Measurements from ENCODE around the gene GABBR2. TPM values are rescaled to one million over a fixed set of nuclear protein-coding genes. Genes with fewer than 3 reads are reported as not detected.
"Not testable (repeated sequence)": the region's sequence is repeated elsewhere in the genome, so short reads cannot be mapped to it uniquely, and the experiment has no call there.

Gene GABBR2
- total RNA-seq, 2 experiments from 2014 or later, result not detected

DNA sequence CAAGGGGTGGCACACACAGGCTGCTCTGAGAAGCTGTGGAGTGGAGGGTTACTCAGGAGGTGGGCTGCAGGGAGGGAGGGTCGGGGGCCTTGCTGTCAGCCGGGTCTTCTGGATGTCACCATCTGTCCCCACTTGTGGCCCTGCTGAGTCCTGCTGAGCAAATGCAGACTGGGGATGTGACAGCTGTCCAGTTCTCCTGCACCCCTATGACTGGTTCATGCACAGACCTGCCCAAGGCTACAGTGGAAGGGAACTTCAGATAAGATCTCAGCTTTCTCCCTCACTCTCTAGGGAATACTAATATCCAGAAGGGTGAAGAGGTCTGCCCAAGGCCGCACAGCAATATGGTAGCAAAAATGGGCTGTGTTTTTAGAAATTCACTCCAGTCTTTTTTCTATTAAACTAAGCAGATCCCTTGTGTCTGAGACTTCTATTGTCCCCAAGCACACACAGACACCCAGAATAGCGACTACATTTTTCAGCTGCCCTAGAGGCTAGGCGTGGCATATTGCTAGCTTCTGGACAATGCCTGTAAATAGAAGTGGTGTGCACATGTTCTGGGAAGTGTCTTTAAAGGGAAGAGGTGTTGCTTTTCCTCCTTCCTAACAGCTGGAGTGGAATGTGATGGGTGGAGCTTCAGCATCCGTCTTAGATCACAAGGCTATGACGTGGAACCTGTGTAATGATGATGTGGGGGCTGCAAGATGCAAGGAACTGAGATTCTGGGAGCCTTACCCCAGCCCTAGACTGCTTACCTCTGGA lies 402.2 kb downstream of the GABBR2 start:
- Mint-ChIP-seq H3K27me3 (no peaks in the 10 kb centered on the region), H3K36me3 (no peaks in the 10 kb centered on the region), H3K9me3 (no peaks in the 10 kb centered on the region), H3K4me1 (no peaks in the 10 kb centered on the region), H3K27ac (no peak overlapping the region), H3K4me3 (no peak overlapping the region)
- no peak for DNase-seq

DNA sequence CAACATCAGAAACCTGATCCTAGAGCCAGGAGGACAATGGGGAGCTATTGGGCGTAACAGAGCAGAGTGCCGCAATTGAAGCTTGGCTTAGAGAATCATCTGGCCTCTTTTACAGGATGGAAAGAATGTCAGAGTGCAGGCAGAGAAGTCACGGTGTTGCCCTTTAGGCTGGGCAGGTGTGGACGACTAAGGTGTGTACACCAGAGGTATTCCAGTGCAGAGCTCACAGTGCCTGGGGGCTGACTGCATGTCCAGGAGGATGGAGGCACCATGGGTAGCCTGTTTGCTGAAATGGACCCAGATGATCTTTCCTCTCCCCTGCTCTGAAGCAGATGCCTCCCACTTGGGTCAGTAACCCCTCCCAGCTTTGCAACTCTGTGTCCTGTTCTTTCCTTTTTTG lies 404.4 kb downstream of the GABBR2 start:
- Mint-ChIP-seq H3K4me3 (no peak overlapping the region), H3K4me1 (no peaks in the 10 kb centered on the region), H3K36me3 (no peaks in the 10 kb centered on the region)

DNA sequence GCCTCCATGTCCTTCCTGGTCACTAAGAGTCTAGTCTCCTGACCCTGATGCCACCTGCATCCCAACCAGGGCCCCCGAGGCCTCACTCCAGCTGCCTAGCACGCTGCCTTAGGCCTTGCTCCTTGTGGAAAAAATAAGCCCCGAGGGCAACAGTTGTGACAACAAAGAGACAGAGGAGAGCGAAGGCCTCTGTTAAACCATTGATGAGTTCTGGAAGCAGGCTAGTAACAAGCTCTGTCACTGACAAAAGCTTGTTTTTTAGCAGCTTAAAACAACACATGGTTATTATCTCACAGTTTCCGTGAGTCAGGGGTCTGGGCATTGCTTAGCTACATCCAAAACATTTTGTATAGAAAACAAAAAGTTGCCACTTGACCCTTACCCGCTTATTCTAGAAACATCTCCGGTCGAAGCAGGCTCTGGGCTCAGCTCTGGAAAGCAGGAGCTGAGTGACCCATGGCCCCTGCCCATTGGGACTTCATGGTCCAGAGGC lies 405.1 kb downstream of the GABBR2 start:
- H3K9me3 Mint-ChIP-seq, result no peaks in the 10 kb centered on the region
- no peak overlapping the region for H3K4me3 Mint-ChIP-seq
- H3K27ac Mint-ChIP-seq, result no peak overlapping the region
- no peaks in the 10 kb centered on the region for H3K27me3 Mint-ChIP-seq
- no peaks in the 10 kb centered on the region for H3K4me1 Mint-ChIP-seq
- no peak for DNase-seq
- no peaks in the 10 kb centered on the region for H3K36me3 Mint-ChIP-seq

More for the DNA sequence above, 404.4 kb downstream of the GABBR2 start:
- Mint-ChIP-seq H3K9me3 (no peaks in the 10 kb centered on the region), H3K27me3 (no peaks in the 10 kb centered on the region), H3K27ac (no peak overlapping the region)
- no peak for DNase-seq

DNA sequence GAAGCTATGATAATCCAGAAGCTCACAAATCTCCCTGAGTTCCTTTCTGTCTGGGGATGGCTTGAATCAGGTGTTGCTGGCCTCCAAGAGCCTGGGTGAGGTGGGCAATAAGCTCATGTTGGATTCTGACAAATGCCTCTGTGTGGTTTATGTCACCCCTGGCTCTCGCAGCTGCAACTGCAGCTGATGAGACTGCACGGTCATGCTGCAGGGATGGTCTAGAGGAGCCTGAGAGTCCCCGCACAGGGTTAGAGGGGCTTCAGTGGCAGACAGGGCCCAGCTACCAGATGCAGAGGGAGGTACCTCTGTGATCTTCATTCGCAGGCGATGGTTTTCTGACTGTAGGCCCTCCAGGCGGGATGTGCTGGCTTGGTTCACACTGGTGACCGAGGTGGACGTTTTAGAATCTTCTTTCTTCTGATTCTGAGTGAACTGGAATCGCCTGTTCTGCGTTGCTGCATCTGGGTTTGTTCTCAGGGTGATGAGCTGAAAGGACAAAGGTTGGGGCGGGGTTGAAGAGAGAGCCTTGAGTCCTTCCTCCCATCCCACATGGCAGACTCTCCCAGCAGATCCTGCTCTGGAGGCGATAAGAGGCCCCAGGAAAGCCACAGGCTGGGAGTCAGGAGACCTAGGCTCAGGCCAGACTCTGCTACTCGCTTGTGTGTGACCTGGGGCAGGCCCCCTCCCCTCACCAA lies 405.6 kb downstream of the GABBR2 start:
- no peaks in the 10 kb centered on the region for H3K36me3 Mint-ChIP-seq
- no peak for DNase-seq
- no peaks in the 10 kb centered on the region for H3K9me3 Mint-ChIP-seq
- no peak overlapping the region for H3K27ac Mint-ChIP-seq
- H3K27me3 Mint-ChIP-seq, result peaks cover under 1% of the 10 kb centered on the region
- no peaks in the 10 kb centered on the region for H3K4me1 Mint-ChIP-seq
- H3K4me3 Mint-ChIP-seq, result no peak overlapping the region

DNA sequence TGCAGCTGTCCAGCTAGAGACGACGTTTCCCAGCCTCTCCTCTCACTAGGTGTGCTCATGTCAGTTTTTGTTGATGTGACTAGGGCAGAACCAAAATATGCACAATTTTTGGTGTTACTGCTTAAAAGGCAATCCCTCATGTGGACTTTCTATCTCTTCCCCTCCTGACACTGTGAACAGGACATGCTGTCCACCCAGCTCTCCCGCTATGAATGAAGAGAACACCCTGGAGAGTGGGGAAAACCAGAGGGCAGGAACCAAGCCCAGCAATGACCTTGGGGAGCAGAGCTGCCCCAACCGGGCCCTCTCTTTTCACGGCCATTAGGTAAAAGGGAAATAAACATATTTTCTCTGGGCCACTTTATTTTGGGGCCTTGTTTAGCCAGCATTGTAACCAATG lies 406.6 kb downstream of the GABBR2 start:
- H3K4me1 Mint-ChIP-seq, result no peaks in the 10 kb centered on the region
- no peak overlapping the region for H3K27ac Mint-ChIP-seq
- H3K36me3 Mint-ChIP-seq, result no peaks in the 10 kb centered on the region
- H3K4me3 Mint-ChIP-seq, result no peak overlapping the region
- H3K27me3 Mint-ChIP-seq, result peaks cover 3% of the 10 kb centered on the region
- no peaks in the 10 kb centered on the region for H3K9me3 Mint-ChIP-seq
- no peak for DNase-seq

DNA sequence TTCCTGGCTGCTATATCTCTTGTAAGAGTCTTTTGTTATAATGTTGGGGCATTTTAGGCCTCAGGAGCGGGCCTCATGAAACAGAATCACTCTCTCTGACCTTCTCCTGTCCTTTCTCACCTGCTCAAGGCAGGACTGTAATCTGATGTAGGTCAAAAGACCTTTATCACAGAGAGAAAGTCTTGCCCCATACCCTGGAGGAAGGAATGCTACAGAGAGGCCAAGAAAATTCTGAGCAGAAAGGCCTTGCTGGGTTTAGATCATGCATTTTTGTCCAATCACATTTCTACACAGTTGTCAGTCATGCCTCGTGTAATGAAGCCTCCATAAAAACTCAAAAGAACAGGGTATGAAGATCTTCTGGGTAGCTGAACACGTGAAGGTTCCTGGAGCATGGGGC lies 408.1 kb downstream of the GABBR2 start:
- no peak for DNase-seq
- Mint-ChIP-seq H3K27ac (no peak overlapping the region), H3K9me3 (no peaks in the 10 kb centered on the region), H3K4me3 (no peak overlapping the region), H3K27me3 (peaks cover 3% of the 10 kb centered on the region), H3K36me3 (no peaks in the 10 kb centered on the region), H3K4me1 (no peaks in the 10 kb centered on the region)

DNA sequence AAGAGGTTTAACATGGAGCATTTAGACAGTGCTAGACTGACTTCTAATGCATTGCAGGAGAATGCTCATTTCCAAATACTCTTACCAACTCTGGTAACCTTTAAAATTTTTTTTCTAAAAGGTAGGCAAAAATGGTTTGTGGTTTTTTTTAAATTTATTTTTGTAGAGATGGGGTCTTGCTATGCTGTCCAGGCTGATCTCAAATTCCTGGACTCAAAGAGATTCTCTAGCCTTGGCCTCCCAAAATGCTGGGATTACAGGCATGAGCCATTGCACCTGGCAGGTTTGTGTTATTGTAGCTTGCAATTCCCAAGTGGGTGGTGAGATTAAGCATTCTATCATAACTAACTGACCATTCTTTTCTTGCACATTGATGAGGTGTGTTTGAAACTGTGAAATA lies 410.3 kb downstream of the GABBR2 start:
- Mint-ChIP-seq H3K27ac (no peak overlapping the region), H3K4me3 (no peak overlapping the region), H3K4me1 (no peaks in the 10 kb centered on the region), H3K27me3 (peaks cover 3% of the 10 kb centered on the region), H3K9me3 (no peaks in the 10 kb centered on the region), H3K36me3 (no peaks in the 10 kb centered on the region)
- no peak for DNase-seq

DNA sequence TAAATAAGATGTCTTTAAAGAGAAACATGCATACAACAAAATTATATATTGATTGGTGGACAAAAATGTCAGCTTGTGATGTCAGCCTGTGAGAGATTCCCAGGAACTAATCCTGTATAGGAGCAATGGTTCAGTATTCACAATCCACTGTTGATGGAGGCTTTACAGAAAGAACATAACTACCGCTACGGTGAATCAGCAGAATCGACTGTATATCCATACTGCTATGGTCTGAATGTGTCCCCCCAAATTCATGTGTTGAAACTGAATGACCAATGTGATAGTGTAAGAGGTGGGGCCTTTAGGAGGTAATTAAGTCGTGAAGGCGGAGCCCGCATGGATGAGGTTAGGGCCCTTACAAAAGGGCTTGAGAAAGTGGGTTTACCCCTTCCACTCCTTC lies 412.9 kb downstream of the GABBR2 start:
- Mint-ChIP-seq H3K4me1 (no peaks in the 10 kb centered on the region), H3K9me3 (no peaks in the 10 kb centered on the region), H3K4me3 (no peak overlapping the region), H3K27ac (no peak overlapping the region), H3K27me3 (peaks cover 3% of the 10 kb centered on the region), H3K36me3 (no peaks in the 10 kb centered on the region)
- DNase-seq, result no peak

DNA sequence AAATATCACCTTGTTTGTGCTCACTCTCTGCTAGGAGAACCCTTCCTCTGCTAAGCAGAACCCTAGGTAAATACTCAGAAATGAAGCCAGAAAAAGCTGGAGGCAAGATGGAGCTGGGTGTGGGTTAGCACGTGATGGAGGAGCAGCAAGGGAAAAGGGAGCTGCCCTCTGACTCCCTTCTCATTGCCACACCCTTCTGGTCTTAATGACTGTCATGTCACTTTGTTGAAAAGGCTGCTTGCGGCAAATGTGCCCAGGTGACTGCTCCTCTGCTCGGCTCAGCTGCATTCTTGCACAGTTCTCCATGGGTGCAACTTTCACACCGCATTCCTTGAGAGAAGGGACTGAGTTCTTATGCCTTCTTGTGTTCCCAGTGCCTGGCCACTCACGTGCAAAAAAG lies 416.9 kb downstream of the GABBR2 start:
- no peak overlapping the region for H3K27ac Mint-ChIP-seq
- H3K27me3 Mint-ChIP-seq, result no peaks in the 10 kb centered on the region
- no peak for DNase-seq
- H3K9me3 Mint-ChIP-seq, result no peaks in the 10 kb centered on the region
- no peak overlapping the region for H3K4me3 Mint-ChIP-seq
- H3K36me3 Mint-ChIP-seq, result no peaks in the 10 kb centered on the region
- H3K4me1 Mint-ChIP-seq, result no peaks in the 10 kb centered on the region

DNA sequence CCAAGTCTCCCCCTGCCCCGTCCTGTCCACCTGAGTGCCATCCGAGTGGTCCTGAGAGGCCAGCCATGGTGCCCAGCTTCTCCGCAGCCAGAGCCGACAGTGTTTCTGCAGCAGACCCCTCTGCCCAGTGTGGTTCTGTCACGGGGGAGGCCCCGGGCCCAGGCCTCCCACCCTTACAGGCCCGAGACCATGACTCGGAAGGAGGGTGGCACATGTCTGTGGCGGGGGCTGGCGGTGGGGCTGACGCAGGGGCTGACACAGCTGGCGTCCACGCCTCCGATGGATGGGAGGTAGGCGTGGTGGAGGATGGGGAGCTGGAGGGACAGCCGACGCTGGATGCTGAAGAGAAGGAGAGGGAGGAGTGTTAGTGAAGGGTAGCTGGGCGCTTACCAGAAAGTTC lies 418.3 kb downstream of the GABBR2 start:
- no peak for DNase-seq
- no peak overlapping the region for H3K4me3 Mint-ChIP-seq
- H3K27me3 Mint-ChIP-seq, result no peaks in the 10 kb centered on the region
- no peaks in the 10 kb centered on the region for H3K9me3 Mint-ChIP-seq
- H3K4me1 Mint-ChIP-seq, result no peaks in the 10 kb centered on the region
- H3K27ac Mint-ChIP-seq, result no peak overlapping the region
- no peaks in the 10 kb centered on the region for H3K36me3 Mint-ChIP-seq

DNA sequence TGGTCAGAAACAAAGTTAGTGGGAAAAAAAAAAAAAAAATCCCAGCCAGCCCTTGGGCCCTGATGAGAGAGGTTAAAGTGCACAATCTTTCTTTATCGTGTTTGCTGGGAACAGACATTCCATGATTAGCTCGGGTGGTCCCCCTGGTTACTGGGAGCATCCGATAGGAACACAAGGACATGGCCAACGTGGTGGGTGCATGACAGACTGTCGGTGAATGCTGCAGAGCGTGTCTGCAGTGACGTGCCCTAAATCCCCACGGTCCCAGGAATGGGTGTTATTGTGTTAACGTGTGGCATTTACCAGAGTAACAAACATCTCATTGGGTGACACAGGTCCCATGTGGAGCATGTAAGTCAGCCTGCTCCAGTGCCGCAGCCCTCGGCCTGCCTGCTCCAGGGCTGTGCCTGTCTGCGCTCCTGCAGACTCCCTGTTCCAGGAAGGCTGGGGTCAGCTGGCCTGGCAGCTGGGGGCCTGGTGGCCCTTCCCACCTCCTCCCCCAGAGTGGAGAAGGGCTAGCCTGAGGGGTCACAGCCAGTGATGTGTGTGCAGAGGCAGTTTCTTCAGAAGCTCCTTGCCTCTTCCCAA lies 419.0 kb downstream of the GABBR2 start:
- no peak for DNase-seq
- H3K36me3 Mint-ChIP-seq, result no peaks in the 10 kb centered on the region
- H3K4me1 Mint-ChIP-seq, result no peaks in the 10 kb centered on the region
- no peaks in the 10 kb centered on the region for H3K27me3 Mint-ChIP-seq
- no peak overlapping the region for H3K27ac Mint-ChIP-seq
- no peak overlapping the region for H3K4me3 Mint-ChIP-seq
- no peaks in the 10 kb centered on the region for H3K9me3 Mint-ChIP-seq

DNA sequence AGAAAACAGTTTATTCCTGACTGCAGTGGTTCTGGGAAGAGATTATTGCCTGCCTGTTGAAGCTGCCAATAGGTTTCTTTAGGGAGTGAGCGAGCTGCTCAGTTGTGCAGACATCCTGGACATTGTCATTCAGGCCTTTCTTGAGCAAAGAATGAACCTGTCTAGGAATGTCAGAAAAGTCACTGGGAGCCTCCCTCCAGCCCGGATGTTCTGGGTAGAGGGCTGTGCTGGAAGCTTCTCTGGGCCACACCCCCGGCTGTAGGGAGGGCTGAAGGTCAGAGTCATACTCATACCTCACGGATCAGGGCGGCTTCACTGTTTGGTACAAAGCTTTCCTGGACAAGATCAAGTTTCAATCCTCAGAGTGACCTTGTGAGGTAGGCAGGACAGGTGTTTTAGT lies 419.9 kb downstream of the GABBR2 start:
- H3K27me3 Mint-ChIP-seq, result no peaks in the 10 kb centered on the region
- H3K4me1 Mint-ChIP-seq, result no peaks in the 10 kb centered on the region
- no peak overlapping the region for H3K4me3 Mint-ChIP-seq
- no peaks in the 10 kb centered on the region for H3K36me3 Mint-ChIP-seq
- H3K27ac Mint-ChIP-seq, result no peak overlapping the region
- DNase-seq, result no peak
- no peaks in the 10 kb centered on the region for H3K9me3 Mint-ChIP-seq

DNA sequence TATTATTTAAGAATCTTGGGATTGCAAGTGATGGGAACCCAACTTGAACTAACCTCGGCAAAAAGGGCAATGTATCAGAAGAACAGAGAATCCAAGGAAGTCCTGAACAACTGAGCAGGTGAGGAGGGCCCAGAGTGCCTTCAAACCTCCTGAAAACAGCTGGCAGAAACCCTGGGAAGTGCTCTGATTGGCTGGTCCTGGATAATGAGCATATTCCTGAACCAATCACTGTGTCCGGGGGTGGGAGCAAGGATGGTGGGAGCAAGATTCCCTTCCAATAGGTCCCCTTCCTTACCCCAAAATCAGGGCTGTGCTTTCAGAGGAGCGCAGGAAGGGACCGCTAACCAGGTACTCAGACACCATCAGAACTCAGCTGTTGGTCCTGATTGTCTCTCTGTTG lies 421.4 kb downstream of the GABBR2 start:
- Mint-ChIP-seq H3K36me3 (no peaks in the 10 kb centered on the region), H3K9me3 (no peaks in the 10 kb centered on the region), H3K4me3 (no peak overlapping the region), H3K27ac (no peak overlapping the region), H3K27me3 (no peaks in the 10 kb centered on the region), H3K4me1 (no peaks in the 10 kb centered on the region)
- DNase-seq, result no peak

DNA sequence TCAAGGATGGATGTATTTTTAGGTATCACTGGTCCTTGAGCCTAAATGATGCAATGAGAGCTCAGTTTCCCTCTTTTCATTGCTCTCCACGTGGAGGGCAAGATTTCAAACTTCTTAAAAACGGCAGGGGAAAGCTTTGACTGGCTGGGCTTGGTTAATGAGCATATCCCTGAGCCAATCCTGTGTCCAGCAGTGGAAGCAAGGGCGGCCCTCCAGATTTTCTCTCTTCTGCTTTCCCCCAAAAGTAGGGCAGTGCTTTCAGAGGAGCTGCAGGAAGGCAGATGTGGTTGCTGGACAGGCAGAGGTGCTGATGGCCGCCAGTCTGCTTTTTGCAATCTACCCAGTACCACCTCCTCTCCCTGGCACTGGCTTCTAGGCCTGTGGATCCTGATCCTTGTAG lies 423.3 kb downstream of the GABBR2 start:
- Mint-ChIP-seq H3K27me3 (no peaks in the 10 kb centered on the region), H3K9me3 (no peaks in the 10 kb centered on the region), H3K4me3 (no peak overlapping the region), H3K4me1 (no peaks in the 10 kb centered on the region), H3K27ac (no peak overlapping the region), H3K36me3 (no peaks in the 10 kb centered on the region)
- no peak for DNase-seq

DNA sequence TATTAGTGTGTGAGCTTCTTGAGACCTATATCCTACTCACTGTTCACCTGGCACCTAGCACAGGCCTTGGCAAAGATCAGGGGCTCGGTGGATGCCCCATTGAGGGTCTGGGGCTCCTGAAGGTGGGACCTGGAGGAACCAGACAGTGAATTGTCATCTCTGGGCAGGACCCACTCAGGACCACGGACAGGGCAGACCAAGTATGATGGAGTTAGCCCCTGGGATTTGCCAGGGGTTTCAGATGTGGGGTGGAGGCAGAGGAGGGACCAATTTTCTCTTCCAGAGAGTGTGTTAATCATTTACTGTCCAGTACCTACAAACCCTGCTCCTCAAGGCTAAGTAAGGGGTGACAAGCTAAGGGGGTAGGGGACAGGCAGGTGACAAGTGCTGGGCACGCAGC lies 424.0 kb downstream of the GABBR2 start:
- H3K36me3 Mint-ChIP-seq, result no peaks in the 10 kb centered on the region
- H3K27me3 Mint-ChIP-seq, result no peaks in the 10 kb centered on the region
- H3K4me3 Mint-ChIP-seq, result no peak overlapping the region
- H3K27ac Mint-ChIP-seq, result no peak overlapping the region
- no peaks in the 10 kb centered on the region for H3K4me1 Mint-ChIP-seq
- DNase-seq, result no peak
- H3K9me3 Mint-ChIP-seq, result no peaks in the 10 kb centered on the region

DNA sequence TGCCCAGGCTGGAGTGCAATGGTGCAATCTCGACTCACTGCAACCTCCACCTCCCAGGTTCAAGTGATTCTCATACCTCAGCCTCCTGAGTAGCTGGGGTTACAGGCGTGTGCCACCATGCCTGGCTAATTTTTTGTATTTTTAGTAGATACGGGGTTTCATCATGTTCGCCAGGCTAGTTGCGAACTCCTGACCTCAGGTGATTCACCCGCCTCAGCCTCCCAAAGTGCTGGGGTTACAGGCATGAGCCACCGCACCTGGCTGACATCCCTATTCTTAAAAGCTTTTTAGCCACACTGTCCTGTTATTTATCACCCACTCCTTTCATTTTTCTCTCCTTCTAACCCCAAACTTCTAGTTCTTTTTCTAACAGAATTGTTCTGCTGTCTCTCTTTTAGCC lies 425.6 kb downstream of the GABBR2 start:
- H3K4me1 Mint-ChIP-seq, H3K27ac Mint-ChIP-seq, H3K4me3 Mint-ChIP-seq, DNase-seq, H3K9me3 Mint-ChIP-seq, H3K36me3 Mint-ChIP-seq, H3K27me3 Mint-ChIP-seq: not testable (repeated sequence)
